PC-3 (cell line): ENCODE measurements around the gene NSF.

Source experiments
- CTCF ChIP-seq: fragments of 300-600 bp; sonication (generic); conservative IDR thresholded peaks from 2 replicates; pipeline ENCODE4 v1.5.1; 2017; ENCODE audit warnings: antibody characterized with exemption, low read depth, mild to moderate bottlenecking, low read length
- EZH2 ChIP-seq: fragments of 300-600 bp; sonication (generic); IDR thresholded peaks from one replicate; pipeline ENCODE4 v1.6.1; 2017; ENCODE audit warnings: antibody characterized with exemption, mild to moderate bottlenecking, low read length; ENCODE audit not compliant: unreplicated experiment

GRCh38 chr17:46764000-46764708, 173.7 kb downstream of the NSF start:
- no peak for TF ChIP-seq CTCF
- TF ChIP-seq EZH2 = no peak
